ENCODE measurements around the gene EIF3D.

The EIF3D gene

GRCh38 chr22:36481393-36482168, 47.4 kb downstream of the EIF3D start, which contains the start of gene TXN2 (continued):
- peak; percentile 93 for TF ChIP-seq ATF2 (tag by site-specific recombination; IDR thresholded peaks at IDR 0.05; ENCODE audit: low read depth)
- peak; percentile 54 for TF ChIP-seq KLF1 (tag by site-specific recombination; IDR thresholded peaks at IDR 0.05)
- TF ChIP-seq ZBTB8A (tag by site-specific recombination; IDR thresholded peaks at IDR 0.05), result peak; percentile 99
- no peak; the same call in none of the 2 replicates for TF ChIP-seq ZNF76 (tag by site-specific recombination; IDR thresholded peaks at IDR 0.05; ENCODE audit: borderline replicate concordance, low read depth)
- peak; percentile 57; the same call in 1 of the 2 replicates for TF ChIP-seq ZEB2 (tag by site-specific recombination; IDR thresholded peaks at IDR 0.05)
- TF ChIP-seq KLF7 (tag by site-specific recombination; IDR thresholded peaks at IDR 0.05; ENCODE audit: borderline replicate concordance), result peak; percentile 51; the same call in 1 of the 2 replicates
- peak; percentile 73; the same call in 1 of the 2 replicates for TF ChIP-seq YY1 (tag by site-specific recombination; IDR thresholded peaks at IDR 0.05)
- peak; percentile 87 for TF ChIP-seq TRIM28 (IDR thresholded peaks at IDR 0.05; ENCODE audit: borderline replicate concordance, low read length)
- TF ChIP-seq ZSCAN30 (tag by site-specific recombination; IDR thresholded peaks at IDR 0.05), result peak; percentile 12; the same call in 1 of the 2 replicates
- TF ChIP-seq KLF8 (tag by site-specific recombination; IDR thresholded peaks at IDR 0.05), result peak; percentile 65
- TF ChIP-seq ZNF639 (tag by site-specific recombination; IDR thresholded peaks at IDR 0.05), result peak; percentile 61; the same call in 1 of the 2 replicates
- TF ChIP-seq, protein P1, sequence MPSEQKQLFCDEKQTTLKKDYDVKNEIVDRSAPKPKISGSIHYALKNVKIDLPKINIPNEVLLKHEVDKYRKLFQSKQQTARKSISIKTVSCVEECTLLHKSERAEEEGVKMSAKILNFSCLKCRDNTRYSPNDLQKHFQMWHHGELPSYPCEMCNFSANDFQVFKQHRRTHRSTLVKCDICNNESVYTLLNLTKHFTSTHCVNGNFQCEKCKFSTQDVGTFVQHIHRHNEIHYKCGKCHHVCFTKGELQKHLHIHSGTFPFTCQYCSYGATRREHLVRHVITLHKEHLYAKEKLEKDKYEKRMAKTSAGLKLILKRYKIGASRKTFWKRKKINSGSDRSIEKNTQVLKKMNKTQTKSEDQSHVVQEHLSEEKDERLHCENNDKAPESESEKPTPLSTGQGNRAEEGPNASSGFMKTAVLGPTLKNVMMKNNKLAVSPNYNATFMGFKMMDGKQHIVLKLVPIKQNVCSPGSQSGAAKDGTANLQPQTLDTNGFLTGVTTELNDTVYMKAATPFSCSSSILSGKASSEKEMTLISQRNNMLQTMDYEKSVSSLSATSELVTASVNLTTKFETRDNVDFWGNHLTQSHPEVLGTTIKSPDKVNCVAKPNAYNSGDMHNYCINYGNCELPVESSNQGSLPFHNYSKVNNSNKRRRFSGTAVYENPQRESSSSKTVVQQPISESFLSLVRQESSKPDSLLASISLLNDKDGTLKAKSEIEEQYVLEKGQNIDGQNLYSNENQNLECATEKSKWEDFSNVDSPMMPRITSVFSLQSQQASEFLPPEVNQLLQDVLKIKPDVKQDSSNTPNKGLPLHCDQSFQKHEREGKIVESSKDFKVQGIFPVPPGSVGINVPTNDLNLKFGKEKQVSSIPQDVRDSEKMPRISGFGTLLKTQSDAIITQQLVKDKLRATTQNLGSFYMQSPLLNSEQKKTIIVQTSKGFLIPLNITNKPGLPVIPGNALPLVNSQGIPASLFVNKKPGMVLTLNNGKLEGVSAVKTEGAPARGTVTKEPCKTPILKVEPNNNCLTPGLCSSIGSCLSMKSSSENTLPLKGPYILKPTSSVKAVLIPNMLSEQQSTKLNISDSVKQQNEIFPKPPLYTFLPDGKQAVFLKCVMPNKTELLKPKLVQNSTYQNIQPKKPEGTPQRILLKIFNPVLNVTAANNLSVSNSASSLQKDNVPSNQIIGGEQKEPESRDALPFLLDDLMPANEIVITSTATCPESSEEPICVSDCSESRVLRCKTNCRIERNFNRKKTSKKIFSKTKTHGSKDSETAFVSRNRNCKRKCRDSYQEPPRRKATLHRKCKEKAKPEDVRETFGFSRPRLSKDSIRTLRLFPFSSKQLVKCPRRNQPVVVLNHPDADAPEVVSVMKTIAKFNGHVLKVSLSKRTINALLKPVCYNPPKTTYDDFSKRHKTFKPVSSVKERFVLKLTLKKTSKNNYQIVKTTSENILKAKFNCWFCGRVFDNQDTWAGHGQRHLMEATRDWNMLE (tag by site-specific recombination; conservative IDR thresholded peaks at IDR 0.05; ENCODE audit: low read depth), result peak; percentile 84
- TF ChIP-seq ZBTB48 (tag by site-specific recombination; IDR thresholded peaks at IDR 0.05), result peak; percentile 99
- TF ChIP-seq, protein P2, sequence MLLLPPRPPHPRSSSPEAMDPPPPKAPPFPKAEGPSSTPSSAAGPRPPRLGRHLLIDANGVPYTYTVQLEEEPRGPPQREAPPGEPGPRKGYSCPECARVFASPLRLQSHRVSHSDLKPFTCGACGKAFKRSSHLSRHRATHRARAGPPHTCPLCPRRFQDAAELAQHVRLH (tag by site-specific recombination; IDR thresholded peaks at IDR 0.05), result peak; percentile 16
- TF ChIP-seq PRDM10 (tag by site-specific recombination; IDR thresholded peaks at IDR 0.05), result peak; percentile 91
- no peak for TF ChIP-seq ZNF221 (tag by site-specific recombination; IDR thresholded peaks at IDR 0.05; ENCODE audit: borderline replicate concordance)
- TF ChIP-seq IKZF3 (tag by site-specific recombination; IDR thresholded peaks at IDR 0.05), result peak; percentile 84
- TF ChIP-seq BCL11B (tag by site-specific recombination; IDR thresholded peaks at IDR 0.05; ENCODE audit: low read depth), result peak; percentile 35; the same call in 1 of the 2 replicates
- TF ChIP-seq ZNF621 (tag by site-specific recombination; IDR thresholded peaks at IDR 0.05), result no peak
- TF ChIP-seq INSM2 (tag by site-specific recombination; IDR thresholded peaks at IDR 0.05), result peak; percentile 79; the same call in 1 of the 2 replicates
- TF ChIP-seq BCL11A (tag by site-specific recombination; IDR thresholded peaks at IDR 0.05; ENCODE audit: low read depth), result peak; percentile 46; the same call in 1 of the 2 replicates
- peak; percentile 86 for TF ChIP-seq ZNF610 (tag by site-specific recombination; IDR thresholded peaks at IDR 0.05; ENCODE audit: borderline replicate concordance)
- TF ChIP-seq ZNF239 (tag by site-specific recombination; IDR thresholded peaks at IDR 0.05), result 0 out of 2 replicates have a peak, but pooled peaks have one; percentile 52
